HG02970 (cell line): ENCODE data around the gene ACTR8.

Experiments
- ATAC-seq: cut with Tn5 transposase; IDR thresholded peaks from one replicate; pipeline ENCODE4 v1.9.1; 2021; ENCODE audit warnings: mild to moderate bottlenecking, moderate library complexity, moderate number of reproducible peaks; ENCODE audit not compliant: unreplicated experiment, low FRiP score

Gene ACTR8

GRCh38 chr3:53880396-53881345, 1.3 kb downstream of the ACTR8 start:
- ATAC-seq, result no peak

GRCh38 chr3:53865732-53866499, 16.0 kb downstream of the ACTR8 start:
- ATAC-seq, result peak; percentile 56

- no peak for ATAC-seq
Observed at GRCh38 chr3:53863145-53863544, 18.8 kb downstream of the ACTR8 start.

GRCh38 chr3:53862241-53862640, 19.7 kb downstream of the ACTR8 start:
- no peak for ATAC-seq

DNA sequence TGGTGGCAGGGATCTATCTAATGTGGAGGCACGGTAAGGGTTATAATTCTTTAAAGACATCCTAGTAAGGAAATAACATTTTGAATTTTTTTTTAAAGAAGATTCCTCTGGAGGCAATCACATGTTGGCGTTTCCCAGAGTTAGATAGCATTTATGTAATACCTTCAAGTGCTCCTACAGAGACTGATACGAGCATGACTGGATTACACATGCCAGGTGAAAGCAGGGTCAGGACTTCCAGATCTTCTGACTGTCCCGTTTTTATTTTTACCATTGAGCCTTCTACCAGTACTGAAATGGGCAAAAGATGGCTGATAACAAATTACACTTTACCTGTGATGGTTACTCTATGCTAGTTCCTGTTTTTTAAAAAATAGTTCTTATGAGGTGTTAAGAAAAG, 21.8 kb downstream of the ACTR8 start:
- ATAC-seq, result no peak

- ATAC-seq, result no peak
Observed at GRCh38 chr3:53859178-53859577, 22.8 kb downstream of the ACTR8 start.

DNA sequence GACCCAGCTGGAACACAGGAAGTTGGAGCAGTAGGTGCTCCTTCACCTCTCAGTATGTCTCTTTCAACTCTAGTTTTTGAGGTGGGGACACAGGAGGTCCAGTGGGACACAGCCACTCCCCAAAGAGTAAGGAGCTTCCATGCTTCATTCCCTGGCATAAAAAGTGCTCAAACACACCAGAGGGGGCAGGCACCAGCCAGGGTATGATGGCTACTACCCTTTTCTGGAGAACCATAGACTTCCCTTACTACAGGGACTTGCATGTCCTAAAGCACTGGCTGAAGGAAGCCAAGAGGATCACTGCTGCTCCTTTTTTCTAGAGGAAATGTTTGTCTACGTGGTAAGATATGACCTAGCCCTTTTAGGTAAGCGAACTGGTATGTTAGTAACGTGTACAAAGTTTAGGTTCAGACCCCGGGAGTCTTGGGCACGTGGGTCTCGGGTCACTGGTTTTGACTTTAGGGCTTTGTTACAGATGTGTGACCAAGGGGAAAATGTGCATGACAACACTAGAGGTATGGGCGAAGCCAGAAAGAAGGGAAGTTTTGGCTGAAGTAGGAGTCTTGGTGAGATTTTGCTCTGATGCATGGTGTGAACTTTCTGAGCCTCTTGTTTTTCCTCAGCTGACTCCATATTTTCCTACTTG, 23.7 kb downstream of the ACTR8 start:
- ATAC-seq, result no peak

DNA sequence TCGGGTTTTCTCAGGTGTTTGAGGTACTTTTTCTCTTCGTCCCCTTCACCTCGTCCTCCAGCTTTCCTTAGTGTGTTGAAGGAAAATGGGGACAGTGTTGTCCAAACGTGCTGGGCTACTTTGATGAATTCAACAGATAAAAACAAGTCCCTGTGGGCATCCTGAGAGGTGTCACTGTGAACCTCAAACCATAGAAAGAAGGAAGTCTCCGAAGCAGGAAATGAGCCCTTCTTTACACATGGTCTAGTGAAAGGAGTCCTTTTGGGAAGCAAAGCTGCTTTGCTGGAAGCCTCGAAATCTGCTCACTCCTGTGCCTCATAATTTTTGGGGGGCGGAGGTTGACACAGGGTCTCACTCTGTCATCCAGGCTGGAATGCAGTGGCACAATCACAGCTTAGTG, 25.0 kb downstream of the ACTR8 start:
- no peak for ATAC-seq

GRCh38 chr3:53850895-53851294, 31.1 kb downstream of the ACTR8 start:
- ATAC-seq, result no peak

DNA sequence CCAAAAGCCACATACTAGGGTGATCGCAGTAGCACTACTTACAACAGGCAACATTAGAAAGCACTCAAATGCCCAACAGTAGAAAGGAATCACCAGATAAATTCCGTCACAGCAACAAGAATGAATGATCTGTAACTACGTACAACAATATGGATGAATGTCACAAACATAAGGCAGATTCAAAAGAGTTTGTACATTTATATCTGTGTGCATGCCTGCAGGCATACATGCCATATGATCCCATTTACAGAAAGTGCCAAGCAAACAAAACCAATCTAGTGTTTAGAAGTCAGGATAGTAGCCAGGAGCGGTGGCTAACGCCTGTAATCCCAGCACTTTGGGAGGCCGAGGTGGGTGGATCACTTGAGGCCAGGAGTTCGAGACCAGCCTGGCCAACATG, 32.0 kb downstream of the ACTR8 start:
- ATAC-seq, result no peak

DNA sequence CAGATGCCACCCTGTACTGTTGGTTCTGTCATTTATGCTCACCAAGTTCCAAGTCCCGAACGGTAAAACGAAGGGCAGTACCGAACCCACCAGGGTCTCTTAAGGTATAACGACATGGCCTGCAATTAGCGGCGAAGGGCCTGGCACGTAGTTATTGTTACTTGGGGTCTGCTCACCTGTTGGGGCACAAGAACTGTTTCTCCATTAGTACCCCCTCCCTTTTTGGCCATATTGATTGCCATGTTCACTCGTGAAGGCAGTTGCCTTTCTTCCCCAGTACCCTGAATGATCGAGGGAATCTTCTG, 35.1 kb downstream of the ACTR8 start:
- no peak for ATAC-seq

- ATAC-seq, result peak; percentile 39
Observed at GRCh38 chr3:53846134-53846850, 35.7 kb downstream of the ACTR8 start, which contains the start of the genes CHDH and IL17RB. Gene CHDH, minus strand, starts transcription at chr3:53846419. Its CDS starts 22,411 bp downstream, at chr3:53824008. Gene IL17RB, plus strand, starts transcription at chr3:53846568. Its CDS starts 21 bp downstream, at chr3:53846589.

DNA sequence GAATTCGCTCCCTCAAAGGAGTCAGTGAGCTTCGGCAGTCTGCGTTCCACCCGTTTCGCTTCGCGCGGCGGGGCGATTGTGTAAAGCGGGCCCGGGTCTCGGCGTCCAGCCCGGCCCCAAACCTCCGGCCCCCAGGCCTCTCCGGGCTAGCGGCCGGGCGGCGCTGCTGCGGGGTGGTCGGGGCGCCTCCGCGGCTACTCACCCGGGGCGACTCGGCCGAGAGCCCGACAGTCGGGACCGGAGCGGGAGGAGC, 36.1 kb downstream of the ACTR8 start:
- ATAC-seq, result peak; percentile 10

- no peak for ATAC-seq
Observed at GRCh38 chr3:53845103-53845880, 36.7 kb downstream of the ACTR8 start.

DNA sequence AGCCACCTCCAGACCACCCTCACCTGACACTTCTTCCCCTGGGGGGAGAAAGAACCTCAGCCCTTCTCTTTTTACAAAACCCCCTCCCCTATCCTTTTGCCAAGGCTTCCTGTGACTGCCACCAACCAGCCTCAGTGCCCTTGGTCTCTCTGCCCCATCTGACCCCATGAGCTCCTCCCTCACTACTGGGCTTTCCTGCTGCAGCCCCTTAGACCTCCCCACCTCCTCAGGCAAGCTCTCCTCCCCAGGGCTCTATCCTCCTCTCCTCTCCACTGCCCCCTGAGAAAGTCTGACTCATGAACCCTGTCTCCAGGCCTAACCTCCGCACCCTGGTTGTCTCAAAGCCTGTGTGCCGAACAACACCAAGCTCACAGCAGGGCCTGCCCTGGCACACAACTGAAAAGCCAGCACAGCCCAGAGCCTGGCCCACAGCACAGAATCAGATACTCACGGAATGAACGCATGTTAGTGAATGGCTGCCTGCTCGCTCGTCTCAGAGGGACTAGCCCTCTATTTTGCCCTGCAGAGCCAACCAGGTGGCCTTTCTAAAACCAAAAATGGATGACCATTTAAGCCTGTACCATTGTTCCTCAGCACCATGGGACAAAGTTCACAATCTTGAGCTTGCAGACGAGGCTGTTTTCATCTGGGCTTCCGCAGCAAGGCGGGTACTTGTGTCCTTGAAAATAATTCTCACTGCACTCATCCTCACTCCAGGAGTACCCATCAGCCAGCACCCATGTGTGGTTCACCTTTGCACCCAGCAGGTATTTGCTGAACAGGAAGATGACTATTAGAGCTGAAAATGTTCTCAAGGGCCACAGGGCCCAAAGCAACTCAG, 37.5 kb downstream of the ACTR8 start:
- ATAC-seq, result peak; percentile 2

GRCh38 chr3:53843195-53844177, 38.5 kb downstream of the ACTR8 start:
- ATAC-seq, result peak; percentile 48

DNA sequence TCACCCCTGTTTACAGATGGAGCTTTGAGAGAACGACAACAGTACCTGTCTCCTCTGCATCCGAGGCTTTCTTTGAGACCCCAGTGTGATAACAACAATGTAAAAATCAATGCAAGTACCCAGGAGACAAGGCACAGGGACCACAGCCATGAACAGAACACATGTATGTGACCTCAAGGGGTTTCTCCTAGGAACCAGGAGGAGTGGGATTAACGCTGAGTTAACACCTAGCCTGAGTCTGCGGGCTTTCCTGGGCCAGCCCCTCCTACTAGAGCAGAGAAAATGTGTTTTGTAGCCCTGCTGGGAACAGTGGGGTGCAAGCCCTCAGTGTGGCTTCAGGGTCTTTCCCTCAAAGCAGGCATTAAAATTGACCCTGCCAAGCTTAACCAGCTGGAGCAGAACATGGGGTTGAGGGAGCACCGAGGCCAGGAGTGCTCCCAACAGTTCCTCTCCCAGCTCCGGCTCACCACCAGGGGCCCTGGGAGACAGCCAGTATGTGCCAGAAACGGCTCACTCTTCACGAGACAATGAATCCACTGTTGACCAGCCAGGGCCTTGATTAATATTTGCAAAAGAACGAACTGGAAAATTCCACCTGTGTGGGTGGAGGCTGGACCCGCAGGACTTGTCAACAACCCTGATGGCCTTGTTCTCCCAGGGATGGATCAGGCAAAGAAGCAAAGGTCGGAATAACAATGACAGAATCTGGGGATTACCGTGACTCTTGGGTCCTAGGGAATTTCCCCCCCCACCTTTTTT, 39.3 kb downstream of the ACTR8 start:
- no peak for ATAC-seq
